Erythroblast (primary cell): Measurements from ENCODE around the gene SLC1A7.
"Not testable (repeated sequence)": the region's sequence is repeated elsewhere in the genome, so short reads cannot be mapped to it uniquely, and the experiment has no call there.

Experiments
- GATA1 ChIP-seq: IDR thresholded peaks from 2 replicates; pipeline ENCODE4 v1.6.1; 2011; ENCODE audit warnings: low read depth, mild to moderate bottlenecking, control low read depth, low read length, moderate library complexity
- POLR2A ChIP-seq: IDR thresholded peaks from 2 replicates; pipeline ENCODE4 v1.6.1; 2011; ENCODE audit warnings: mild to moderate bottlenecking, low read length

GRCh38 chr1:53185955-53186297 lies 43.5 kb upstream of the SLC1A7 start:
- not testable (repeated sequence) for TF ChIP-seq POLR2A, GATA1
